ENCODE data around the gene TNIP1. TPM values are rescaled to one million over a fixed set of nuclear protein-coding genes. Genes with fewer than 3 reads are reported as not detected.
A peak's percentile ranks its signal among the peaks of the same experiment; 100 is the strongest.

The TNIP1 gene
- total and polyA plus RNA-seq, 7 experiments from 2014 or later = 28.9 to 234 (median 125) TPM

- intact Hi-C loops (cut with micrococcal nuclease) = loop anchor here in 1 of 2 donors (10.0 kb wide), 1 partner anchor 478 kb away; no protein-coding TSS in a partner anchor
- Mint-ChIP-seq H3K27ac (no peak overlapping the region), H3K27me3 (no peaks in the 10 kb centered on the region), H3K4me3 (no peak overlapping the region), H3K36me3 (peaks cover 17 to 58% (median 38%) of the 10 kb centered on the region in 5 donors), H3K4me1 (peaks cover 0 to 13% (median 0%) of the 10 kb centered on the region in 7 donors), H3K9me3 (no peaks in the 10 kb centered on the region)
- Histone ChIP-seq H3K9me3 (ENCODE audit: control insufficient read depth in 2 of 3, low read length in 3 of 3) (no peaks in the 10 kb centered on the region), H3K27me3 (ENCODE audit: control insufficient read depth in 2 of 2, insufficient read depth in 2 of 2, low read length in 2 of 2) (no peaks in the 10 kb centered on the region), H3K4me3 (ENCODE audit: low read length) (no peak overlapping the region), H3K4me1 (ENCODE audit: control insufficient read depth in 2 of 2, insufficient read depth in 2 of 2, low read length in 2 of 2) (no peaks in the 10 kb centered on the region), H3K36me3 (ENCODE audit: control insufficient read depth in 2 of 3, insufficient read depth in 3 of 3, low read length in 3 of 3) (peaks cover 21 to 99% (median 54%) of the 10 kb centered on the region in 3 experiments), H3K27ac (ENCODE audit: low read depth, low read length) (no peak overlapping the region)
- POLR2A ChIA-PET = interaction anchor here (0.6 kb wide), 1 partner anchor 18 kb away, joined by 3 read pairs; no protein-coding TSS in a partner anchor
- no peak for DNase-seq
- CTCF ChIA-PET = interaction anchor here (0.5 to 2.2 kb wide), 3 partner anchors 9 to 281 kb away, joined by 6 to 12 read pairs (median 7); no protein-coding TSS in a partner anchor
- ATAC-seq = no peak
Observed at GRCh38 chr5:151042453-151043093, 38.3 kb downstream of the TNIP1 start.

- no peaks in the 10 kb centered on the region for H3K9me3 Mint-ChIP-seq
- intact Hi-C loops (cut with micrococcal nuclease) = loop anchor here in 1 of 2 donors (10.0 kb wide), 1 partner anchor 477 kb away; no protein-coding TSS in a partner anchor
- Histone ChIP-seq H3K9me3 (ENCODE audit: control insufficient read depth in 2 of 3, low read length in 3 of 3) (no peaks in the 10 kb centered on the region), H3K4me3 (ENCODE audit: low read length) (no peak overlapping the region), H3K4me1 (ENCODE audit: control insufficient read depth in 2 of 2, insufficient read depth in 2 of 2, low read length in 2 of 2) (no peaks in the 10 kb centered on the region), H3K27ac (ENCODE audit: low read depth, low read length) (no peak overlapping the region), H3K36me3 (ENCODE audit: control insufficient read depth in 2 of 3, insufficient read depth in 3 of 3, low read length in 3 of 3) (peaks cover 21 to 99% (median 57%) of the 10 kb centered on the region in 3 experiments), H3K27me3 (ENCODE audit: control insufficient read depth in 2 of 2, insufficient read depth in 2 of 2, low read length in 2 of 2) (no peaks in the 10 kb centered on the region)
- CTCF ChIA-PET = interaction anchor here (0.5 to 2.2 kb wide), 4 partner anchors 10 to 280 kb away, joined by 3 to 12 read pairs (median 6); no protein-coding TSS in a partner anchor
- no peak for DNase-seq
- POLR2A ChIA-PET = no interaction called here
- peak overlapping the region in 1 of 9 donors; percentile 18 for H3K27ac Mint-ChIP-seq
- H3K4me3 Mint-ChIP-seq = no peak overlapping the region
- H3K27me3 Mint-ChIP-seq = no peaks in the 10 kb centered on the region
- H3K36me3 Mint-ChIP-seq = peaks cover 13 to 60% (median 38%) of the 10 kb centered on the region in 5 donors
- peaks cover 0 to 13% (median 0%) of the 10 kb centered on the region in 7 donors for H3K4me1 Mint-ChIP-seq
- ATAC-seq = no peak
Observed at GRCh38 chr5:151041577-151042268, 39.1 kb downstream of the TNIP1 start.

GRCh38 chr5:151040211-151040747, 40.6 kb downstream of the TNIP1 start:
- ATAC-seq = no peak
- no peaks in the 10 kb centered on the region for H3K27me3 Mint-ChIP-seq
- H3K9me3 Mint-ChIP-seq = no peaks in the 10 kb centered on the region
- Histone ChIP-seq H3K27ac (ENCODE audit: low read depth, low read length) (no peak overlapping the region), H3K27me3 (ENCODE audit: control insufficient read depth in 2 of 2, insufficient read depth in 2 of 2, low read length in 2 of 2) (no peaks in the 10 kb centered on the region), H3K36me3 (ENCODE audit: control insufficient read depth in 2 of 3, insufficient read depth in 3 of 3, low read length in 3 of 3) (peaks cover 22 to 100% (median 54%) of the 10 kb centered on the region in 3 experiments), H3K4me1 (ENCODE audit: control insufficient read depth in 2 of 2, insufficient read depth in 2 of 2, low read length in 2 of 2) (no peaks in the 10 kb centered on the region), H3K4me3 (ENCODE audit: low read length) (no peak overlapping the region), H3K9me3 (ENCODE audit: control insufficient read depth in 2 of 3, low read length in 3 of 3) (no peaks in the 10 kb centered on the region)
- H3K4me1 Mint-ChIP-seq = peaks cover 0 to 15% (median 0%) of the 10 kb centered on the region in 7 donors
- ChIA-PET POLR2A (no interaction called here), CTCF (interaction anchor here (1.2 to 2.2 kb wide), 2 partner anchors 7 to 74 kb away, joined by 3 to 12 read pairs; no protein-coding TSS in a partner anchor)
- no peak for DNase-seq
- H3K36me3 Mint-ChIP-seq = peaks cover 11 to 64% (median 36%) of the 10 kb centered on the region in 5 donors
- H3K27ac Mint-ChIP-seq = peak overlapping the region in 1 of 9 donors; percentile 14
- intact Hi-C loops (cut with micrococcal nuclease) = loop anchor here in 1 of 2 donors (10.0 kb wide), 1 partner anchor 475 kb away; no protein-coding TSS in a partner anchor
- no peak overlapping the region for H3K4me3 Mint-ChIP-seq

GRCh38 chr5:151039665-151040064, 41.2 kb downstream of the TNIP1 start:
- no peaks in the 10 kb centered on the region for H3K9me3 Mint-ChIP-seq
- Histone ChIP-seq H3K36me3 (ENCODE audit: control insufficient read depth in 2 of 3, insufficient read depth in 3 of 3, low read length in 3 of 3) (peaks cover 29 to 100% (median 55%) of the 10 kb centered on the region in 3 experiments), H3K4me3 (ENCODE audit: low read length) (no peak overlapping the region), H3K4me1 (ENCODE audit: control insufficient read depth in 2 of 2, insufficient read depth in 2 of 2, low read length in 2 of 2) (no peaks in the 10 kb centered on the region), H3K9me3 (ENCODE audit: control insufficient read depth in 2 of 3, low read length in 3 of 3) (no peaks in the 10 kb centered on the region), H3K27me3 (ENCODE audit: control insufficient read depth in 2 of 2, insufficient read depth in 2 of 2, low read length in 2 of 2) (no peaks in the 10 kb centered on the region), H3K27ac (ENCODE audit: low read depth, low read length) (no peak overlapping the region)
- intact Hi-C loops (cut with micrococcal nuclease) = loop anchor here in 1 of 2 donors (10.0 kb wide), 1 partner anchor 475 kb away; no protein-coding TSS in a partner anchor
- no peak for DNase-seq
- H3K36me3 Mint-ChIP-seq = peaks cover 11 to 68% (median 37%) of the 10 kb centered on the region in 5 donors
- no peak for ATAC-seq
- H3K4me3 Mint-ChIP-seq = no peak overlapping the region
- POLR2A ChIA-PET = no interaction called here
- peaks cover 0 to 15% (median 0%) of the 10 kb centered on the region in 7 donors for H3K4me1 Mint-ChIP-seq
- CTCF ChIA-PET = interaction anchor here (1.2 kb wide), 1 partner anchor 8 kb away, joined by 3 read pairs; no protein-coding TSS in a partner anchor
- H3K27me3 Mint-ChIP-seq = no peaks in the 10 kb centered on the region
- H3K27ac Mint-ChIP-seq = no peak overlapping the region

DNA sequence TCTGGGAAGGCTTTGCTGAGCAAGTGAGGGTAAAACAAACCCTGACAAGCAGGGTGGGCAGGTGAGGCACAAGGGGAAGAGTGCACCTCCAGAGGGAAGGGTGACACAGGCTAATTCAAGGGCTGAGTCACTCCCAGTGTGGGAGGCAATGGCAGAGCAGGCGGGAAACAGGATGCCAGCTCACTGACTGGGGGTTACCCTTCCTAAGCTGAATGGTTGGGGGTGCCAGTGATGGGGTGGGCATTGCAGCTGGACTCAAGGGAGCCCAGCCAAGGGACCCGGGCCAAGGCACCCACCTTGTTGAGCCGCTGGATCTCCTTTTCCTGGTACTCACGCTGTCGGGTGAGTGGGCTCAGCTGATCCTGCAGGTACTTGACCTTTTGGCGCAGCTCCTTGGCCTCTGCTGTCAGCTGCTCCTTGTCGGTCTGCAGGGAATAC, 42.0 kb downstream of the TNIP1 start:
- no peak overlapping the region for H3K27ac Mint-ChIP-seq
- ChIA-PET CTCF (interaction anchor here (1.2 kb wide), 1 partner anchor 9 kb away, joined by 3 read pairs; no protein-coding TSS in a partner anchor), POLR2A (no interaction called here)
- Histone ChIP-seq H3K36me3 (ENCODE audit: control insufficient read depth in 2 of 3, insufficient read depth in 3 of 3, low read length in 3 of 3) (peaks cover 32 to 100% (median 59%) of the 10 kb centered on the region in 3 experiments), H3K27me3 (ENCODE audit: control insufficient read depth in 2 of 2, insufficient read depth in 2 of 2, low read length in 2 of 2) (no peaks in the 10 kb centered on the region), H3K4me1 (ENCODE audit: control insufficient read depth in 2 of 2, insufficient read depth in 2 of 2, low read length in 2 of 2) (no peaks in the 10 kb centered on the region), H3K27ac (ENCODE audit: low read depth, low read length) (no peak overlapping the region), H3K4me3 (ENCODE audit: low read length) (no peak overlapping the region), H3K9me3 (ENCODE audit: control insufficient read depth in 2 of 3, low read length in 3 of 3) (no peaks in the 10 kb centered on the region)
- ATAC-seq (no peak), DNase-seq (no peak)
- peaks cover 0 to 15% (median 0%) of the 10 kb centered on the region in 7 donors for H3K4me1 Mint-ChIP-seq
- intact Hi-C loops (cut with micrococcal nuclease) = no loop called here
- H3K36me3 Mint-ChIP-seq = peaks cover 11 to 71% (median 42%) of the 10 kb centered on the region in 5 donors
- H3K9me3 Mint-ChIP-seq = no peaks in the 10 kb centered on the region
- H3K27me3 Mint-ChIP-seq = no peaks in the 10 kb centered on the region
- no peak overlapping the region for H3K4me3 Mint-ChIP-seq

DNA sequence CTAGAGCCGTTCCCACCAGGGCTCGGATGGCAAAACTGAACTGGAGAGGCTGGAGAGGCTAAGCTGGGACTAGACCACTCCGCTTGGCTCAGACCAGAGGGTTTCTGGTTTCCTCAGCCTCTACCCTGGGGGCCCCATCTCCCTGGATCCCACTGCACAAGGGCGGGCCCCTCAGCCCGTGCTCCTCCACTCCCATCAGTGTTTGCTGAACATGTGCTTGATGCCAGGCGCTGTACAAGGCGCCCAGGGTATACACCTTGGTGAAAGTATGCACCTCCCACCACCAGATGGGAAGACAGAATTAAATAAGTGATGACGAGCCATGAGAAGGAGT, 42.5 kb downstream of the TNIP1 start:
- H3K9me3 ChIP-seq (ENCODE audit: control insufficient read depth in 2 of 3, low read length in 3 of 3) = no peaks in the 10 kb centered on the region
- no peaks in the 10 kb centered on the region for H3K4me1 ChIP-seq (ENCODE audit: control insufficient read depth in 2 of 2, insufficient read depth in 2 of 2, low read length in 2 of 2)
- H3K4me1 Mint-ChIP-seq = peaks cover 0 to 15% (median 0%) of the 10 kb centered on the region in 7 donors
- no peak overlapping the region for H3K4me3 ChIP-seq (ENCODE audit: low read length)
- DNase-seq (no peak), ATAC-seq (no peak)
- H3K36me3 ChIP-seq (ENCODE audit: control insufficient read depth in 2 of 3, insufficient read depth in 3 of 3, low read length in 3 of 3) = peaks cover 33 to 100% (median 61%) of the 10 kb centered on the region in 3 experiments
- no peak overlapping the region for H3K4me3 Mint-ChIP-seq
- H3K36me3 Mint-ChIP-seq = peaks cover 11 to 76% (median 45%) of the 10 kb centered on the region in 5 donors
- no peaks in the 10 kb centered on the region for H3K27me3 ChIP-seq (ENCODE audit: control insufficient read depth in 2 of 2, insufficient read depth in 2 of 2, low read length in 2 of 2)
- H3K27me3 Mint-ChIP-seq = no peaks in the 10 kb centered on the region
- no peak overlapping the region for H3K27ac ChIP-seq (ENCODE audit: low read depth, low read length)
- H3K27ac Mint-ChIP-seq = no peak overlapping the region
- intact Hi-C loops (cut with micrococcal nuclease) = no loop called here
- ChIA-PET POLR2A (no interaction called here), CTCF (interaction anchor here (1.3 kb wide), 1 partner anchor 77 kb away, joined by 4 read pairs; no protein-coding TSS in a partner anchor)
- no peaks in the 10 kb centered on the region for H3K9me3 Mint-ChIP-seq

Measured in naive thymus-derived CD4-positive, alpha-beta T cell (primary cell).